GM19452 (cell line): Measurements from ENCODE around the gene HDAC4.

Experiments used
- ATAC-seq: cut with Tn5 transposase; IDR thresholded peaks from one replicate; pipeline ENCODE4 v1.9.1; 2021; ENCODE audit not compliant: unreplicated experiment

HDAC4 gene

GRCh38 chr2:239008004-239008403 lies 392.8 kb downstream of the HDAC4 start:
- no peak for ATAC-seq

DNA sequence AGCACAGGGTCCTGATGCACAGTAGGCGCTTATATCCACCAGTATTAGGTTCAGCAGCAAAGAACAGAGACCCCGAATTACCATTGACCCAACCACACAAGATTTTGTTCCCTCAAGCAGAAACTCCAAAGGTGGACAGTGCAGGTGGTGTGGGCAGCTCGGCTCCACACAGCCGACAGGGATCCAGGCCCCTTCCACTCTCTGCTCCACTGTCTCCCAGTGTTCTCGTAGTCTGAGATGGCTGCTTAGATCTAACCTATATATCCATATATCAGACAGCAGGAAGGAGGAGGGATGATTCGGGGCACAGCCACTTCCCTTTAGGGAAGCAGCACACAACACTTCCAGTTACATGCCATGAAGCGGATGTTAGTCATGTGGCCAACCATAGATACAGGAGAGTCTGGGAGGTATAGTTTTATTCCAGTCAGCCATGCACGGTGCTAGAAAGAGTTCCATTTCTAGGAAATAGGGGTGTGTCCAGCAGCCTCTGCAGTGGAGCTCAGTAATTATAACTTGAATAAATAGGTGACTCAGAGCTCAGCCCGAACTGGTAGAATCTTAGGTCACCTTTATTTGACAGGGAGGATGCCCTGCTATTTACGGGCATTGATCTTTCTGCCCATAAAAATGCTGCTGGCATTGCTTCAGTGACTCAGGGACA lies 394.1 kb downstream of the HDAC4 start:
- no peak for ATAC-seq

DNA sequence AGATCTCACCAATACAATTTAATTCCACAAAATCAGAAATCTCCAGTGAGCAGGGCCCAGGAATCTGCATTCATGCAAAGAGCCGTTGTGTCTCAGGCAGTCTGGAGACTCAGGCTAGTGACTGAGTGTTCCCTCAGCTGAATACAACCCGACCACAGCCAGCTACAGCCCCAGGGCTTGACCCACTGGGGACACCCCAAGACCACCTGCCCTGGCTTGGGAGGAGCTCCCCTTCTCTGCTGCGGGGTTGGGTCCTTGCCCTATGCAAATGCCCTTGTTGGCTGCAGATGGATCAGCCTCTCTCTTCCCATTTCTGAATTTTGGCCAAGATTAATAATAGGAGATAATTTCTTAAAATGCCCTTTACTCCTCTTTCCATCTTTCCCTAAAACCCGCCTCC lies 395.2 kb downstream of the HDAC4 start:
- no peak for ATAC-seq

DNA sequence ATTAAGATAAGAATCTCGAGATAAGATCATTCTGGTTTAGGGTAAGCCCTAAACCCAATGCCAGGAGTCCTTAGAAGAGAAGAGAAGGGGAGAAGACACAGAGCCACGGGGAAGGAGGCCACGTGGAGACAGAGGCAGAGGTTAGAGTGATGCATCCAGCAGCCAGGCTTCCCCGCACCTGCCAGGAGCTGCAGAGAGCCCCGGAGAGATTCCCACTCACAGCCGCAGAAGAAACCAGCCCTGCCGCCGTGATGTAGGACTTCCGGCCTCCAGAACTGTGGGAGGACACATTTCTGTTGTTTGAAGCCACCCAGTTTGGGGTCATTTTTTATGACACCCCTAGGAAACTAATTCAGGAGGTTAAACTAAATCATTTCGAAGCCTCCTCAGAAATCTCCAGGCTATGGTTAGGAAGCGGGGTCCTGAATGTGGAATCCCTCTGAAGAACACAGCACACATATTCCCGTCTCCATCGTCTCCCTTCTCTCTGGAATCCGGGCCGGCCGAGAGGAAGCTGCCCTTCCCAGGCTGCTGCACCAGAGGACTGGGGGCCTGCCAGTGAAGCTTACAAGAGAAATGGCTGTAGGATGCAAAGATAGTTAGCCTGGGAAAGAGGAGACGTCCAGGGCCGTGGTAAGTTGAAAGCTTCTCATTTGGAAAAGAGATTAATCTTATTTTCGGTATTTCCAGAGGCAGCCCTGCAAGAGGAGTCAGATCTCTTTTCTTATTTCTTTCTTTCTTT lies 396.4 kb downstream of the HDAC4 start:
- ATAC-seq = no peak

DNA sequence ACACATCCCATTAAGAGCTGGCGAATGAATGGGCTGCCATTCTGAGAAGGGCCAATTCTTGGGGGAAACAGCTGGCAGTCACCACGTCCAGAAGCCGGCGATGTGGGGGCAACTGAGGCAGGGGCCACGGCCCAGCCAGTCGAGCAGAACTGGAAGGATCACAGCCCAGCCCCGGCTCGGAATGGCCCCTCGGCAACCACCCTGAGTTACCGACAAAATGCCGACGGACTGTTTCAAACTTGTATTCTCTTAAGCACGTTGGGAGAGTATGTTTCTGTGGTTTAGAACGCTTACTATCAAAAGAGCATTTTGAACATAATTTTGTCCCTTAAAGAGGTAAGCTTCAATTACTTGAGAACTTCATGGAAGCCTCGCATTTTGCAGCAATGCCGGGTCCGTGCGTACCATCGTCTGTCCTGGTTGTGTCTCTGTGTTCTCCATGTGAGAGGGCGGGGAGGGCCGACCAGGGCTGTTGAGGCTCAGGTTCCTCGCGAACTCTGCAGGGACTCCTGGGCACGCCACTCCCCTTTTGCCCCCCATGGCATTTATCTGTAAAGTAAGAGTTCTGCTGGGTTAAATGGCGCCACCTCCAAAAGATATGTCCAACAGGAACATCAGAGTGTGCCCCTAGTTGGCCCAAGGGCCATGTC lies 397.1 kb downstream of the HDAC4 start:
- no peak for ATAC-seq

- no peak for ATAC-seq
Observed at GRCh38 chr2:239002954-239003623, 397.7 kb downstream of the HDAC4 start.

DNA sequence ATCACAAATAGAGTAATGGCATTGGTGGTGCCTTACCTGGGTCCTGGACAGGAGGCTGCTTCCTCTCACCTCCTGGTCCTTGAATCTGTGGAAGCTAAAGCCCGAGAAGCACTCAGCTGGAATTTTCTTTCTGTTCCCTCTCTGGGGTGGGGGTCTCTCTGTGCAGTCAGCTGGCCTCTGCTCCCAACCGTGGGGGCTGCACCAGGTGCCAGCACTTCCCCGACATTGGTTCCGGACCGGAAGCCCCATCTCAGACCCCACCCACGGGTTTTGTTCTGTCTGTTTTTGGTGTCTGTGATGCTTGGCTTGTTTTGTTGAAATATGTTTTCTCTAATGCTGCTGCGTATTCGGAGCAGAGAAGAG lies 398.2 kb downstream of the HDAC4 start:
- no peak for ATAC-seq

DNA sequence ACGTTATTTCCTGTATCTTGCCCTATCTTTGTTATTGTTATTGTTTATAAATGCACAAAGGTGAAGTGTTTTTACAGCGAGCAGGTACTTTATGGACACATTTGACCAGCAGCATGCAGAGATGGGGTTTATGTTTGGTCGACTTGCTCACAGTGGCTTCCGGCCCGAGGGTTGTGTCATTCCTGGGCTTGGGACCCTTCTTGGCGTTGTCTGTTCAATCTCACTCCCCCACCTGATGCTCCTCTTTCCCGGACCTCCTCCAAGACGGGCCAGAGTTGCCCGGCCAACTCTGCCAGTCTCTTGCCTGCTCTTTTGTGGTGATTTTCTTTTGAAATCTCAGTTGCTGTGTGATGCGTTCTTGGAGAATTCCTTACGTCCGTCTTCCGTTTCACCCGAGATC lies 399.0 kb downstream of the HDAC4 start:
- ATAC-seq = no peak

GRCh38 chr2:239000500-239001073 lies 400.2 kb downstream of the HDAC4 start:
- ATAC-seq = no peak

- ATAC-seq = no peak
Observed at GRCh38 chr2:239000089-239000488, 400.7 kb downstream of the HDAC4 start.

- ATAC-seq = no peak
Observed at GRCh38 chr2:238999291-238999741, 401.5 kb downstream of the HDAC4 start.

DNA sequence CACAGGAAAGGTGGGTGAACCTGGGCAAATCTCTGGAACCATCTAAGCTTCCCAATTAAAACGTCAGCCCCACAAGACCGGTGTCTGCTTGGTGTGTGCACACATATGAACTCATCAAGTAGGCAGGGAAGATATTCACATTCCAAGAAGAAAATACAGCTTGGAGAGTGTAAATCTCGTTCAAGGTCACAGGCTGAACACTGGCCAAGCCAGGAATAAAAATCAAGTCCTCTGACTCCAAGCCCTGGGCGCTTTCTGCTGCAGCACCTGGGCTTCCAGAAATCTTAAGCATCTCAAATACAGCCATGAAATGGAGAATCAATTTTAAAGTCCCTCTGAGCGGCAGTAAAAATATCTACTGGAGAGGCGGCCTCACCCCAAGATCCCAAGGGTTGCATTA lies 402.0 kb downstream of the HDAC4 start:
- no peak for ATAC-seq
